MV-4-11 (cell line): Measurements from ENCODE around the gene PRDX2.
"Not testable (repeated sequence)": the region's sequence is repeated elsewhere in the genome, so short reads cannot be mapped to it uniquely, and the experiment has no call there.

Source experiments
- DNase-seq: peaks from one replicate; lab custom pipeline; 2025; lab: John Stamatoyannopoulos, UW

PRDX2 gene

DNA sequence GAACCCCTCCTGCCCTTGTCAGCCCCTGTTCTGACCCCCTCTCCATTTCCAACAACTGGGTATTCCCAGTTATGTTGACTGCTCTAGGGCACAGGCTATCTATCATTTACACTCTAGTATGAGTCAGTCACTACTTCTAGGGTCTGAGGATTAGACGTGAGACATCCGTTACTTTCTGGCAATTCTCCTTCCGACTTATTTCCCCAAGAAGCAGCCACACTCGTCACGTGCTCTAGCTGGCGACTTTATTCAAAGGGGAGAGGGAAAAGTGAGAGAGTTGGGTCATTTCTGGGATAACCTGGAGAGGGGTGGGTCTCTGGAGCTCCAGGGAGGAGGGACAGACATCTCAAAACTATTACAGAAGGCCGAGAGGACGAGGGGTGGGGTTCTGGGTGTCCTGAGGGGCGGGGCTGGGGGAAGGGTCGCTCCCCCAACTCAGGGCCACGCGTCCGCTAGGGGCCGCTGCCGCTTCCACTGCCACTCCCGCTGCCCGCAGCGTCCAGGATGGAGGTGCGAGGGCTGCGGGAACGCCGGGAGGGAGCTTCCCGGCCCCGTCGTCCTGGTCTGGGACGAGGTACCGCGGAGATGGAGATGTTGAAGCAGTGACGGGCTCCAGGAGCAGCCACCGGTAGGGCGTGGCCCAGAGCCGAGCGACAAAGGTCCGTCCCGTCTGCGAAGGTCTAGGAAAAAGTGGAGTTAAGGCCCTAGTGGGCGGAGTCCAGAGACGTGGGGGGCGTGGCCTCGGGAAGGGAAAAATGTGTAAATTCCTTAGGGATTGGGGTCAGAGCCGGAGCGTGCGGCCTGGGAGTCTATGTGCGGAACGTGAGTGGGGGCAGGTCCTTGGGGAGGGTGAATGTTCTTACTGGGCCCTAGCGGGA is 23.9 kb upstream of the PRDX2 start:
- peak; percentile 61 for DNase-seq

DNA sequence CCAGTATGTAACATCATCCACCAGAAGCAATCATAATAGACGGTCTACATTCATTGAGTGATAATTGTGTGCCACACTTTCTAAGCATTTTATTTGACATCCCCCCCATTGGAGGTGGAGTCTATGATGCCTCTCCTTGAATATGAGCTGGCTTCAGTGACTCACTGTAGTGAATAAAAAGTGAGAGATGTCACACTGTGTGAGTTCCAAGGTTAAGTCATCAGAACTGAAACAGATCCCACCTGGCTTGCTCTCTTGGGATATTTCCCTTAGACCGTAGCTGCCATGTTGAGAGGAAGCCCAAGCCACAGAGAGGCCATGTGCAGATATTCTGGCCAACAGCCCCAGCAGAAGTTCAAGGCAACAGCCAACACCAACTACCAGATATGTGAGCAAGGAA is 20.2 kb upstream of the PRDX2 start:
- no peak for DNase-seq

DNA sequence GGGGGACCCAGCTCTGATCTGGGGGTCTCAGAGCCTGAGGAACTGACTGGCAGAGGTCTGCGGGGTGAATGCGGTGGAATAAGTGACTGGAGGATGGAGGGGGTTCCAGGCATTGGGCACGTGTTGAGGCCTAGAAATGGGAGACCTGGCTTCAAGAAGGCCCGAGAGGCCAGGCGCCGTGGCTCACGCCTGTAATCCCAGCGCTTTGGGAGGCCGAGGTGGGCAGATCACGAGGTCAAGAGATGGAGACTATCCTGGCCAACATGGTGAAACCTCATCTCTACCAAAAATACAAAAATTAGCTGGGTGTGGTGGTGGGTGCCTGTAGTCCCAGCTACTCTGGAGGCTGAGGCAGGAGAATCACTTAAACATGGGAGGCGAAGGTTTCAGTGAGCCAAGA is 16.2 kb upstream of the PRDX2 start:
- not testable (repeated sequence) for DNase-seq

DNA sequence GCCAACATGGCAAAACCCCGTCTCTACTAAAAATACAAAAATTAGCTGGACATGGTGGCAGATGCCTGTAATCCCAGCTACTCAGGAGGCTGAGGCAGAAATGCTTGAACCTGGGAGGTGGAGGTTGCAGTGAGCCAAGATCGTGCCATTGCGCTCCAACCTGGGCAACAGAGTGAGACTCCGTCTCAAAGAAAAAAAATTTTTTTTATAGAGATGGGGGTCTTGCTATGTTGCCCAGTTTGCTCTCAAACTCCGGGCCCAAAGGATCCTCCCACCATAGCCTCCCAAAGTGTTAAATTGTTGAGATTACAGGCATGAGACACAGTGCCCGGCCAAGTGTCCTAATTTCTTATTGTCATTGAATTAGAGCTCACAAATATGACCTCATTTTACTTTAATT is 15.6 kb upstream of the PRDX2 start:
- not testable (repeated sequence) for DNase-seq

DNA sequence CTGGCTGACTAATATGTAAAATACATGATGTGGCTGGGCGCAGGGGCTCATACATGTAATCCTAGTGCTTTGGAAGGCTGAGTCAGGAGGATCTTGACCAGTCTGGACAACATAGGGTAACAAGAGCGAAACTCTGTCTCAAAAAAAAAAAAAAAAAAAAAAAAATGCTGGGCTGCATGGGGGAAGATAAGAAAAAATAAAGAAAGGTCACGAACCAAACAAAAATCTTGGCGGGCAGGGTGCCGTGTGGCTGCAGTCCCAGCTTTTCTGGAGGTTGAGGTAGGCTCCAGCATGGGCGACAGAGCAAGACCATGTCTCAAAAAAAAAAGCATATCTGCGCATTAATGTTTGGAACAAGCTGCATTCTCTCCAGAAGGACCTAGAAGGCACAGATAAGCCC is 13.5 kb upstream of the PRDX2 start:
- no peak for DNase-seq

DNA sequence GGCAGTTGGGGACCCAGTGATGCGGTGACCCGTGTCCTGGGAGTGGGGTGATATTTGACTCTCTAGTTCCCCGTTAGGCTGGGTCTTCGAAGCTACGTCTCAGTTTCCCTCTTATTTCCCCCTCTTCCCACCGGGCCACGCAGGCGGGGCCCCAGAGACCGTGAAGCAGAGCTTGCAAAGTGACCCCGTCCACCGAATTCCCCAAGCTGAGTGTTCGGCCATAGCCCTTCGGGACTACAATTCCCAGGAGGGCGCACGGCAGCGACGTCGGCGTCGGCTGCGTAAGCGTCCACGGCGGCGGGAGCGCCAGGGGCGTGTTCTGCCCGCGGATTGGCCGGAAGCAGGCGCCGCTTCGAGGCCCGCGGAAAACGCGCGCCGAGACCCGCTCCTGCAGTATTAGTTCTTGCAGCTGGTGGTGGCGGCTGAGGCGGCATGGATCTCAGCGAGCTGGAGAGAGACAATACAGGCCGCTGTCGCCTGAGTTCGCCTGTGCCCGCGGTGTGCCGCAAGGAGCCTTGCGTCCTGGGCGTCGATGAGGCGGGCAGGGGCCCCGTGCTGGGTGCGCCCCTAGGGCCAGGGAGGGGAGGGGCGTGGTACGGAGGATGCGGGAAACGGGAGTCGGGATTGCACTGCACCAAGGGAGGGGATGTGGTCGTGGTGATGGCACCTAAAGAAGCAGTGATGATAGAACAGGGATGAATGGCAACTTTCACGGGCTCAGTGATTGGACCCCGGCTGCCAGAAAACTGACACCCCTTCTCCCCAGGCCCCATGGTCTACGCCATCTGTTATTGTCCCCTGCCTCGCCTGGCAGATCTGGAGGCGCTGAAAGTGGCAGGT is 4.9 kb upstream of the PRDX2 start, which contains the start of gene RNASEH2A:
TSS of gene RNASEH2A (plus strand) at position 343 of the 840 bp plus-strand sequence. CDS start at position 433, 90 bp downstream.
- peak; percentile 90 for DNase-seq

DNA sequence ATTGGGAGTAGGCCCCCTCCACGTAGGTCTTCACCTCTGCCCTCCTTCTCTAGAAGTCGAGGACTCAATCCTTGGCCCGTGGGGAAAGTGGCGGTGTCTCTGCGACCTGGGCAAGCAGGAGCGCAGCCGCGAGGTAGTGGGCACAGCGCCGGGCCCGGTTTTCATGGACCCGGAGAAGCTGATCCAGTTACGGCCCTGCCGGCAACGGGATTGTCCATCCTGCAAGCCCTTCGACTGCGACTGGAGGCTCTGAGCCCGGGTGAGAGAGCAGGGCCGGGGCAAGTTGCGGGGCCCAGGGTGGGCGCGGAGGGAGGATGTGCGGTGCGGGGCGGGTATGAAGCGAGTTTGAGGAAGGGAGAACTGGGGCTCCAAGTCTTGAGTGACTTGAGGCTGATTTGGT is 2.5 kb upstream of the PRDX2 start:
- no peak for DNase-seq

DNA sequence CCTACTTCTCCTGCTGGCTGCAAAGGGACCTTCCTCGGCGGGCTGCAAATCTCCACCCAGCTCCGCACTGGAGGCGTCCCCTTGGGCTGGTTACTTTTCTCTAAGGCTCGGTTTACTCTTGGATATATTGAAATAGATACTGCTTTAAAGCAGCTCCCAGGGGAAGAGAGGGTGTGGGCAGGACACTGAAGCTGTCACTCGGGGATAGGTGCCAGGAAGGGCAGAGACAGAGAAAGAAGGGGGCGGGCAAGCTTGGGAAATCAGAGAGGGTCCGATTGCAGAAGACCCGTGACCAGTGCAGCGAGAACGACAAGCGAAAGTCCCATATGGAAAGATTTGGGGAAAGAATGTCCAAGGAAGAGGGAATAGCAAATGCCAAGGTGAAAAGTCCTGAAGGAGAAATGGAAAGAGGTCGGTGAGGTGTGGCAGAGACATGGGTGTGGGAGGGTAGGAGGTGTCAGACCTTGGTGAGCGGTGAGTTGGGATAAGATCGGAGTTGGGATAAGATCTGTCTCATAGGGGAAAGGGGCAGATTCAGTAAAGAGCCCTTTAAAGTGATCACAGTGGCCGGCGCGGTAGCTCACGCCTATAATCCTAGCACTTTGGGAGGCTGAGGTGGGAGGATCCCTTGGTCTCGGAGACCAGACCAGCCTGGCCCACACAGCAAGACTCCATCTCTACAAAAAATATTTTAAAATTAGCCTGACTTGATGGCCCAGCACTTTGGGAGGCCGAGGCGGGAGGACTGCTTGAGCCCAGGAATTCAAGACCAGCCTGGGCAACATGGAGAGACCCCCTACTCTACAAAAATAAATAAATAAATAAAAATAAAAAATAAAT is 887 bp upstream of the PRDX2 start:
- no peak for DNase-seq

DNA sequence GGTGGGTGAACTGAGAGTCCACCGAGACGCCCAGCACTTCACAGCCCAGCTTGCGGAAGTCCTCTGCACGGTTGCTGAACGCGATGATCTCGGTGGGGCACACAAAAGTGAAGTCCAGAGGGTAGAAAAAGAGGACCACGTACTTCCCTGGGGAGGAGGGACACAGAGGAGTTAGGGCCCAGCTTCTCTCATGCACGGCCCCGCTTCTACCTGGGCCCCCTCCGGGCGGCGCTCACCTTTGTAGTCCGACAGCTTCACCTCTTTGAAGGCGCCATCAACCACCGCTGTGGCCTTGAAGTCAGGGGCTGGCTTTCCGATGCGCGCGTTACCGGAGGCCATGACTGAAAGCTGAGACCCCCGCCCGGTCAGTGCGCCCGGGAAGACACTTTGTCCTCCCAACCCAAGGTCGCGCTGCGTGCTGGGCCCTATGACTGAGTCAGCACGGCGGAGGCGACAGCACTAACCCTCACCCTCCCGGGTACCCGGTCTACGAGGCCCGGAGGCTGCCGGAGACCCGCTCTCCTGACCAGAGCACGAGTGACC is 606 bp downstream of the PRDX2 start:
- DNase-seq = no peak

DNA sequence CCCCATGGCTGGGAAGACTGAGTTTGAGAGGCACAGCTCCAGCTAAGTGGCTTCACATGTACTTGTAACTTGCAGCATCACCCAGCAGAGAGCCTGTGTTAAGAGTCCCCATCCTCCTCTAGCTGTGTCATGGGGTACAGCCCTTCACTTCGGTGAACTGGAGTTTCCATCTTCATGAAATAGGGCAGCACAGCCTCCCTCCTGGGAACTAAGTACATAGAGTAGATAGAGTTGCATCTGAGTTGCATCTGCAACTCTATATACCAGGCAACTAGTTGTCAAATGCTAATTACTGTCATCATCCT is 1.2 kb downstream of the PRDX2 start:
- no peak for DNase-seq

DNA sequence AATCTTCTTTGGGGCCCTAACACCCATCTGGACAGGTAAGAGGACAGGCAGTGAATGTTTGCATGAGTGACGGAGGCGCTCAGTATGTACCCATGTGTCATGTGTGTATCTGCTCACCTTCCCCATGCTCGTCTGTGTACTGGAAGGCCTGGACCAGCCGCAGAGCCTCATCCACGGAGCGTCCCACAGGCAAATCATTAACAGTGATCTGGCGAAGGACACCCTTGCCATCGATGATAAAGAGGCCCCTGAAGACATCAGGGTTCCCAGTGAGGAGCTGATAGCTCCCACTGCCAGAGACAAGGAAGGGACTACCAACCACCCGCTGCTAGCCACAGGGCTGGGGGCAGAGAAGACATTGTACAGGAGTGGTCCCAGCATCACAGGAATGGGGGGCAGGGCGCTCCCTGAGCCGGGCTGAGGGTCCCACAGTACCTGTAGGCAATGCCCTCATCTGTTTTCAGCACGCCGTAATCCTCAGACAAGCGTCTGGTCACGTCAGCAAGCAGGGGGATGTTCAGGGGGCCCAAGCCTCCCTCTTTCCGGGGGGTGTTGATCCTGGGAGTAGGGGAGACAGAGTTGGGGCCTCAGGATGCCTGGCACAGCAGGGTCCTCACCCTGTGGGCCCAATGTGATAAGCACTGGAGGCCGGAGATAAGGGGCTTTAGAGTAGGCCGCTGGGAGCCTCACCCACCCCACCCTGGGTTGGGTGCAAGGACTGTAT is 1.7 kb downstream of the PRDX2 start:
- no peak for DNase-seq

DNA sequence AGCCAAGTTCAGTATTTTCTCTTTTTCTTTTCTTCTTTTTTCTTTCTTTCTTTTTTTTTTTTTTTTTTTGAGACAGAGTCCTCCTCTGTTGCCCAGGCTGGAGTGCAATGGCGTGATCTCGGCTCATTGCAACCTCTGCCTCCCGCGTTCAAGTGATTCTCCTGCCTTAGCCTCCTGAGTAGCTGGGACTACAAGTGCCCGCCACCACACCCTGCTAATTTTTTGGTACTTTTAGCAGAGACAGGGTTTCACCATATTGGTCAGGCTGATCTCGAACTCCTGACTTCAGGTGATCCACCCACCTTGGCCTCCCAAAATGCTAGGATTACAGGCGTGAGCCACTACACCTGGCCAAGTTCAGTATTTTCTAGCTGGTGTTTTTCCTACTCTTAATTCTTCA is 4.0 kb downstream of the PRDX2 start:
- DNase-seq = not testable (repeated sequence)

DNA sequence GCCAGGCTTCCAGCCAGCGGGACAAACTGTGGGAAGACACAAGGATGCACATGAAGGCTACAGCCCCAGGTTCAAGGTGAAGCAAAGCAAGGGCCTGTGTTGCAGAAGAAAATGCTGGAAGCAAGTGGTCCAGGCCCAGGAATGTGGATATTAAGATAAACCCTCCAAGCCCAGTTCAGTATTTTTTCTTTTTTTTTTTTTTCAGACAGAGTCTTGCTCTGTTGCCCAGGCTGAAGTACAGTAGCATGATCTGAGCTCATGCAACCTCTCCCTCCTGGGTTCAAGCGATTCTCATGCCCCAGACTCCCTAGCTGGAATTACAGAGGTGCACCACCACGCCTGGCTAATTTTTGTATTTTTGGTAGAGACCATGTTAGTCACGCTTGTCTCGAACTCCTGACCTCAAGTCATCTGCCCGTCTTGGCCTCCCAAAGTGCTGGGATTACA is 4.4 kb downstream of the PRDX2 start:
- no peak for DNase-seq

DNA sequence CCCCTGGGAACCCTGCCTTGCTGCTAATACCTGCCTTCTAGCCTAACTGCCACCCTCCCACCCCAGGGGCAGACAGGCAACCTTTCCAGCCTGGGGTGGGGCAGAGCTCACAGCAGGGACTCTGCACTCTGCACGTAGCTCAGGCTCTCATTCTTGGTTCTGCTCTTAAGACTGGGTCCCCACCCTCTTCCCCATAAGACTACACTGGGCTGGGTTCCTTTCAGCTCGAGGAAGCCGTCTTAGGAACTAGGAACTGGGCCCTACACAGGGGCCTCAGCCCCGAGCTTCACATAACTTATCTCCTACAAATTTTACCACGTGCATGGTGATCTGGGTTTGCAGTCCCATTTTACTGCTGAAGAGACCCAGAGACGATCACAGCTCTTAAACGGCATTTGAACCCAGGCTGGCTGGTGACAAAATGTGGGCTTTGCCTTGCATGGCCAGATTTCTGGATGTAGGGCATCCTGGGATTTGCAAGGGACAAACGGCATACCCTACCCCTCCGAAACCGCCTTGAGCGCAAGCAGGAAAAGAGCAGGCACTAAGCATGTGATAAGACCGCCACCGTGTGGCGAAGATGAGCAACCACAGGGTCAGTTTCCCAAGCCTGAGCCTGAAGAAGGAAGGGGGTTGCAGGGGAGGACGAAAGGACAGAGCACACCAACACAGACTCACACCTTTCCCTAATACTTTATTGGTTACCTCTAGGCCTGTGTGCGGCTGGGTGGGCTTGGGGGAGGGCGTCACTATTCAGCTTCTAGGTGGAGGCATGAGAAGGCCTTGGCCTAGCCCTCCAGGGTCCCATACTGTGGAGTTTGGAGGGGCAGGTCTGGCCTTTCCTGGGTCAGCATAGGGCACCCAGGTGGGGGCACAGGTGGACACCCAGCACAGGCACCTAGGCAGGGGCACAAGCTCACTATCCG is 5.2 kb downstream of the PRDX2 start:
- peak; percentile 83 for DNase-seq

DNA sequence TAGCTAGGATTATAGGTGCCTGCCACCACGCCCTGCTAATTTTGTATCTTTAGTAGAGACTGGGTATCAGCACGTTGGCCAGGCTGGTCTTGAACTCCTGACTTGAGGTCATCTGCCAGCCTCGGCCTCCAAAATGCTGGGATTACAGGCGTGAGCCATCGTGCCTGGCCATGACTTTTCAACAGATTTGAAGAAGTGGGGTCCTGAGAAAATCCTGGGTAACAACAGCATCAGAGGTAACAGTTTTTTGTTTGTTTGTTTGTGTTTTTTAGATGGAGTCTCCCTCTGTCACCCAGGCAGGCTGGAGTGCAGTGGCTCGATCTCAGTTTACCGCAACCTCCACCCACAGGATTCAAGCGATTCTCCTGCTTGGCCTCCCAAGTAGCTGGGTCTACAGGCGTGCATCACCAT is 6.6 kb downstream of the PRDX2 start:
- no peak for DNase-seq

DNA sequence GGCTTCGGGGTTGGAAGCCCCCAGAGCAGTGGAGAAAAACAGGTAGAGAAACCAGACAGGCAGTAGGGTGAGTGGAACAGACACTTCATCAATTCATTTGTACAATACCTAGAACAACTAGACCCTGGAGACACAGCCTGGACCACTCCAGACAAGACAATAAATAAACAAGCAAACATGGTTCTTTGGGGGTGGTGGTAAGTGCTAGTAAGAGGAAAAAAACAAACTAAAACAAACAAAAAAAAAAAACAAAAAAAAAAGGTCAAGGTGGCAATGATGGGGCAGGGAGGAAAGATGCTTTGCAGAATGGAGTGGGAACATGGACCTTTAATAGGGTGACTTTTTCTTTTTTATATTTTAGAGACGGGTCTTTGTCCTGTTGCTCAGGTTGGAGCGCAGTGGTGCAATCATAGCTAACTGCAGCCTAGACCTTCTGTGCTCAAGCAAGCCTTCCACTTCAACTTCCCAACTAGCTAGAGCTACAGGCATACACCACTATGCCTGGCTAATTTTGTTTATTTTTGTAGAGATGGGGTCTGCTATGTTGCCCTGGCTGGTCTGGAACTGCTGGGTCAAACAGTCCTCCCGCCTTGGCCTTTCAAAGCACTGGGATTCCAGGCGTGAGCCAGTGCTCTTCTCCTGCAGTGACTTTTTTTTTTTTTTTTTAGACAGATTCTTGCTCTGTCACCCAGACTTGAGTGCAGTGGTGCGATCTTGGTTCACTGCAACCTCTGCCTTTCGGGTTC is 7.2 kb downstream of the PRDX2 start:
- no peak for DNase-seq

DNA sequence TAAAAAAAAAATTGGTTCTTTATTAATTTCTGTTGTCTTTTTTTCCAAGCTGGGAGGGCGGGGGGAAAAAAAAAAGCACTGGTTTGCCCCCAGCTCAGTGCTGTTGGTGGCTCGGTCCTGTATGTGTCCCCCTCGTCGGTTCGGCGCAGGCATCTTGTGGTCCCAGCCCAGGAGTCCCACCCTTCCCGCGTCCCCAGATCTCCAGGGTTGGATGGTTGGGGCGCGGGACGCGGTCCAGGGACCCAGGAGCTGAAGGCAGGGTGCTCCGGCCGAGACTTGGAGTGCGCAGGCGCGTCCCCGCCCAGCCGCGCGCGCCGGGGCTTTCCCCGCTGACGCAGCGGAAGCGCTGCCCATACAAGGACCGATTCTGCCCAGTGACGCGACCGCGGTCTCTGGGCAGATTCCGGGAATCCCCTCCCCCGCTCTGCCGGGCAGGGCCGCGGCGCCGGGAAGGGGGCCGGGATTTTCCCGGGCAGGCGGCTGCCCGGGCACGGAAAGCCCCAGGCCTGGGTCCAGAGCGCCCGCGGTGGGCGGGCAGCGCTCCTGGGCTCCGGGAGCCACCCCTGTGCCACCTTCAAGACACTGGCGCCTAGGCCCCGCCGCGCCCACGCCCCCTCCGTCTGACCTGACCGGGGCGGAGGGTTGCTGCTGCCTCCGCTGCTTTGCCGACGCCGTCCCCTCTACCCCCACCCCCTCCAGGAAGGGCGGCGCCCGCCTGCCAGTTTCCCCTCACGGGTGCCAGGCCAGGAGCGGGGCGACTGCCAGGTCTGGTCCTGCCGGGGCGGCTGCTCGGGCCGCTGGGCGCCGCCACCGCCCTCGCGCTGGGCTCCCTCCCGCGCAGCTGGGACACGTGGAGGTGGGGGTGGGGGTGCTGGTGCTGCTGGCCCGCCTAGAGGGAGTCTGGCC is 8.1 kb downstream of the PRDX2 start:
- DNase-seq = peak; percentile 93

DNA sequence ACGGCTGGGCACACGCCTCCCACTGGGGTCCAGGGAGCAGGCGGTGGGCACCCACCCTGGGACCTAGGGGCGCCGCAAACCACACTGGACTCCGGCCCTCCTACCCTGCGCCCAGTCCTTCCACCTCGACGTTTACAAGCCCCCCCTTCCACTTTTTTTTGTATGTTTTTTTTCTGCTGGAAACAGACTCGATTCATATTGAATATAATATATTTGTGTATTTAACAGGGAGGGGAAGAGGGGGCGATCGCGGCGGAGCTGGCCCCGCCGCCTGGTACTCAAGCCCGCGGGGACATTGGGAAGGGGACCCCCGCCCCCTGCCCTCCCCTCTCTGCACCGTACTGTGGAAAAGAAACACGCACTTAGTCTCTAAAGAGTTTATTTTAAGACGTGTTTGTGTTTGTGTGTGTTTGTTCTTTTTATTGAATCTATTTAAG is 8.7 kb downstream of the PRDX2 start:
- no peak for DNase-seq
